Transverse colon (tissue), 4 donors: ENCODE results near the gene SBF2.

ENCODE experiments used
- CTCF ChIP-seq, 5 experiments: fragments of 200-600 bp in 3 of 5; fragments of 450-650 bp in 2 of 5; sonication (generic) in 3 of 5; IDR thresholded peaks; 1 replicate in 2 of 5; 2 replicates in 3 of 5; pipeline ENCODE4 v1.5.1; 2016 to 2017; ENCODE audit warnings: antibody characterized with exemption in 5 of 5, inconsistent platforms in 3 of 5, mild to moderate bottlenecking in 2 of 5, moderate library complexity in 1 of 5
- EP300 ChIP-seq: sonication (generic); formaldehyde crosslinking; IDR thresholded peaks from one replicate; pipeline ENCODE4 v1.6.1; 2017; ENCODE audit warnings: antibody characterized with exemption, low read depth
- POLR2A ChIP-seq: fragments of 450-650 bp; IDR thresholded peaks from one replicate; pipeline ENCODE4 v1.6.1; 2016; ENCODE audit warnings: antibody characterized with exemption, mild to moderate bottlenecking, moderate library complexity
- POLR2AphosphoS5 ChIP-seq, 3 donors: sonication (generic); formaldehyde crosslinking; IDR thresholded peaks; one replicate each; pipeline ENCODE4 v1.6.1; 2016; ENCODE audit warnings: antibody characterized with exemption in 3 of 3

- TF ChIP-seq CTCF (IDR thresholded peaks at IDR 0.05) (no peak), POLR2A (no peak), POLR2AphosphoS5 (IDR thresholded peaks at IDR 0.05) (no peak), EP300 (no peak)
These were observed 531.5 kb downstream of the SBF2 start for GRCh38 chr11:9762531-9762930.
